Lung (tissue), 12 donors: ENCODE data around the gene DCXR. TPM values are rescaled to one million over a fixed set of nuclear protein-coding genes. Genes with fewer than 3 reads are reported as not detected.

Experiments used
- ATAC-seq: fragments of 200-7000 bp; cut with Tn5 transposase; one replicate; pipeline ENCODE4 v1.9.1; 2020; ENCODE audit warnings: moderate number of reproducible peaks; ENCODE audit not compliant: insufficient read depth, low FRiP score
- DNase-seq, 3 donors: peaks; one replicate each; pipeline ENCODE4 v3.0.0-alpha.2; 2013 to 2017
- H3K27ac ChIP-seq, 2 donors: one replicate each; pipeline ENCODE4 v1.5.1; 2013; ENCODE audit warnings: mild to moderate bottlenecking in 2 of 2, moderate library complexity in 2 of 2, control low read depth in 1 of 2, inconsistent platforms in 1 of 2, low read depth in 1 of 2, low read length in 1 of 2
- H3K27me3 ChIP-seq, 3 donors: one replicate each; pipeline ENCODE4 v1.5.1; 2013; ENCODE audit warnings: low read length in 2 of 3; ENCODE audit not compliant: control insufficient read depth in 3 of 3, insufficient read depth in 3 of 3
- H3K36me3 ChIP-seq, 4 donors: one replicate each; pipeline ENCODE4 v1.5.1; 2013; ENCODE audit warnings: low read length in 4 of 4, mild to moderate bottlenecking in 1 of 4, moderate library complexity in 1 of 4; ENCODE audit not compliant: control insufficient read depth in 4 of 4, insufficient read depth in 4 of 4
- H3K4me1 ChIP-seq, 5 donors: one replicate each; pipeline ENCODE4 v1.5.1; 2013; ENCODE audit warnings: low read length in 5 of 5, mild to moderate bottlenecking in 2 of 5, moderate library complexity in 1 of 5; ENCODE audit not compliant: control insufficient read depth in 5 of 5, insufficient read depth in 5 of 5
- H3K4me3 ChIP-seq: one replicate; pipeline ENCODE4 v1.5.1; 2013; ENCODE audit warnings: mild to moderate bottlenecking, control low read depth, moderate library complexity
- H3K9ac ChIP-seq, 2 donors: one replicate each; pipeline ENCODE4 v1.5.1; 2013; ENCODE audit warnings: low read length in 2 of 2, control low read depth in 1 of 2; ENCODE audit not compliant: insufficient read depth in 1 of 2
- H3K9me3 ChIP-seq, 4 donors: one replicate each; pipeline ENCODE4 v1.5.1; 2013; ENCODE audit warnings: low read length in 3 of 4, mild to moderate bottlenecking in 1 of 4, moderate library complexity in 1 of 4; ENCODE audit not compliant: control insufficient read depth in 4 of 4, insufficient read depth in 3 of 4
- WGBS, 2 donors: extraction: QIAGEN DNeasy Blood & Tissue Kit; methylation state at CpG; one replicate each; pipeline ENCODE4 v1.1.7; 2013; 5-methylcytosine and 5-hydroxymethylcytosine counted together
- polyA plus RNA-seq, 2 donors: library from polyadenylated mRNA; stranded (reverse); fragments of 200-250 nt; gene quantifications; one replicate each; pipeline ENCODE4 v1.2.1, GENCODE V29; 2013
- total RNA-seq, 2 donors: library from RNA; depleted of rRNA in 1 of 2; stranded (reverse); fragments of >200 nt in 1 of 2; gene quantifications; one replicate each; pipeline ENCODE4 v1.2.1, GENCODE V29; 2014 to 2021
- TF ChIP-seq, protein P1 (sequence below): IDR thresholded peaks from 2 replicates; pipeline ENCODE4 v1.5.1; 2012; ENCODE audit warnings: mild to moderate bottlenecking; ENCODE audit errors: control extremely low read depth, extremely low read depth
- donor health status: control.
- donor health status: control.
- donor health status: Bipolar disorder and iron deficiency.
- donor health status: healthy.
- donor health status: DM: yes; HTN: yes; CAD: no.

DCXR gene
- total and polyA plus RNA-seq, 4 donors, result 41.6 to 246 (median 206) TPM

GRCh38 chr17:81999976-82000802 lies 37.3 kb downstream of the DCXR start:
- H3K27me3 ChIP-seq, result no peaks in the 10 kb centered on the region
- no peak overlapping the region for H3K4me3 ChIP-seq
- WGBS, 2 donors, result 78 to 90% methylated on average over 36 of the region's 36 CpGs
- ATAC-seq (no peak), DNase-seq (peak in 2 of 3 donors; percentile 55 to 62)
- TF ChIP-seq, protein P1, sequence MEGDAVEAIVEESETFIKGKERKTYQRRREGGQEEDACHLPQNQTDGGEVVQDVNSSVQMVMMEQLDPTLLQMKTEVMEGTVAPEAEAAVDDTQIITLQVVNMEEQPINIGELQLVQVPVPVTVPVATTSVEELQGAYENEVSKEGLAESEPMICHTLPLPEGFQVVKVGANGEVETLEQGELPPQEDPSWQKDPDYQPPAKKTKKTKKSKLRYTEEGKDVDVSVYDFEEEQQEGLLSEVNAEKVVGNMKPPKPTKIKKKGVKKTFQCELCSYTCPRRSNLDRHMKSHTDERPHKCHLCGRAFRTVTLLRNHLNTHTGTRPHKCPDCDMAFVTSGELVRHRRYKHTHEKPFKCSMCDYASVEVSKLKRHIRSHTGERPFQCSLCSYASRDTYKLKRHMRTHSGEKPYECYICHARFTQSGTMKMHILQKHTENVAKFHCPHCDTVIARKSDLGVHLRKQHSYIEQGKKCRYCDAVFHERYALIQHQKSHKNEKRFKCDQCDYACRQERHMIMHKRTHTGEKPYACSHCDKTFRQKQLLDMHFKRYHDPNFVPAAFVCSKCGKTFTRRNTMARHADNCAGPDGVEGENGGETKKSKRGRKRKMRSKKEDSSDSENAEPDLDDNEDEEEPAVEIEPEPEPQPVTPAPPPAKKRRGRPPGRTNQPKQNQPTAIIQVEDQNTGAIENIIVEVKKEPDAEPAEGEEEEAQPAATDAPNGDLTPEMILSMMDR, result no peak
- no peaks in the 10 kb centered on the region for H3K9me3 ChIP-seq
- peaks cover 0 to 37% (median 8%) of the 10 kb centered on the region in 5 donors for H3K4me1 ChIP-seq
- peak overlapping the region in 1 of 2 donors; percentile 36 for H3K27ac ChIP-seq
- no peak overlapping the region for H3K9ac ChIP-seq
- peaks cover 0 to 17% (median 1%) of the 10 kb centered on the region in 4 donors for H3K36me3 ChIP-seq

- WGBS, 2 donors, result 76 to 82% methylated on average over 11 to 12 of the region's 12 CpGs
- TF ChIP-seq, protein P1, result no peak
- Histone ChIP-seq H3K27me3 (no peaks in the 10 kb centered on the region), H3K9ac (no peak overlapping the region), H3K9me3 (no peaks in the 10 kb centered on the region), H3K27ac (peak overlapping the region in 1 of 2 donors; percentile 36), H3K4me1 (peaks cover 0 to 43% (median 8%) of the 10 kb centered on the region in 5 donors), H3K4me3 (no peak overlapping the region), H3K36me3 (peaks cover 0 to 17% (median 1%) of the 10 kb centered on the region in 4 donors)
- DNase-seq (no peak), ATAC-seq (peak; percentile 59)
Observed at GRCh38 chr17:81999587-81999975, 37.9 kb downstream of the DCXR start.

DNA sequence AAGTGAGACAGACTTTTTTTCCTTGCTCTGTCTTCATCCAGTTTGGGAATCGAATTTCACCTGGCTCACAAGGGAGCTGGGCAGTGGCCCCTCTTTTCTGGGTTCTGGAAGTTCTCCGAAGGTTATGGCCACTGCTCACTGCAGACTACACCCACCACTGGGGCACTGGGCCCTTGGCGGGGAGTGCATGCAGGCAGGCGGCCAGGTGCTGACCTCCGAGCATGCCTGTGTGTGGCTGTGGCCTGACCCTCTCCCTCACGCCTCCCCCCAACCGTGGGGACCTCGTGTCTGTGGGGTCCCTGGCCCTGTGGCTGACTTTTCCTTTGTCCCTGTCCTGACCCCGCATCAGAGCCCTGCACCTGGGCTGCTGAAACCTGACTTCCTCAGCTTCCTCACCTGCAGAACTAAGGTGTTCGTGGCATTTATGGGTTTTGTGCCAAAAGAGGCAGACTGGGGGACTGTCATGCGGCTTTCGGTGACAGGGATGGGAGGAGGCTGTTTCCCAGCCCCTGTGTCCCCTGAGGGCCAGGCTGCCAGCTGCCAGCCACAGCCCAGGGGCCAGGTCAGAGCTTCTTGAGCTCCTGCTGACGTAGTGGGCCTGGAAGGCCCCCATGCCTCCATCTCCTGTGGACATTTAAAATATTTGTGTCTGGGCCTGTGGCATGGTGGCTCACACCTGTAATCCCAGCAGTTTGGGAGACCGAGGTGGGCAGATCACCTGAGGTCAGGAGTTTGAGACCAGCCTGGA lies 38.6 kb downstream of the DCXR start:
- Histone ChIP-seq H3K9me3 (no peaks in the 10 kb centered on the region), H3K4me1 (peaks cover 3 to 48% (median 10%) of the 10 kb centered on the region in 5 donors), H3K9ac (no peak overlapping the region), H3K27me3 (no peaks in the 10 kb centered on the region), H3K4me3 (no peak overlapping the region), H3K36me3 (peaks cover 0 to 17% (median 1%) of the 10 kb centered on the region in 4 donors), H3K27ac (no peak overlapping the region)
- DNase-seq, result no peak
- WGBS, 2 donors, result 89 to 90% methylated on average over 13 to 14 of the region's 14 CpGs
- no peak for ATAC-seq
- TF ChIP-seq, protein P1, result no peak
